IPS DF 19.7 (cell line): ENCODE results near the gene TRIM49.
"Not testable (repeated sequence)": the region's sequence is repeated elsewhere in the genome, so short reads cannot be mapped to it uniquely, and the experiment has no call there.

Experiments used
- DNase-seq: peaks from one replicate; pipeline ENCODE4 v3.0.0-alpha.2; 2013; ENCODE audit warnings: low read depth, low spot score

Gene TRIM49

GRCh38 chr11:89808475-89808874, at the start of gene TRIM49:
Gene TRIM49, minus strand, starts transcription at chr11:89808575. Its CDS starts 4,106 bp downstream, at chr11:89804469.
- DNase-seq: not testable (repeated sequence)

- DNase-seq: not testable (repeated sequence)
Measured at GRCh38 chr11:89826694-89827093, 18.3 kb upstream of the TRIM49 start.

GRCh38 chr11:89820008-89820407, 11.6 kb upstream of the TRIM49 start:
- not testable (repeated sequence) for DNase-seq

- not testable (repeated sequence) for DNase-seq
Measured at GRCh38 chr11:89813535-89813934, 5.2 kb upstream of the TRIM49 start.

GRCh38 chr11:89787506-89788063, 20.8 kb downstream of the TRIM49 start:
- not testable (repeated sequence) for DNase-seq

- not testable (repeated sequence) for DNase-seq
Measured at GRCh38 chr11:89785726-89786125, 22.6 kb downstream of the TRIM49 start.

- not testable (repeated sequence) for DNase-seq
Measured at GRCh38 chr11:89750822-89751221, 57.6 kb downstream of the TRIM49 start.
